HG03108 (cell line): ENCODE results near the gene OARD1.

Source experiments
- ATAC-seq: cut with Tn5 transposase; IDR thresholded peaks from one replicate; pipeline ENCODE4 v1.9.1; 2021; ENCODE audit warnings: moderate library complexity; ENCODE audit not compliant: unreplicated experiment

The OARD1 gene

GRCh38 chr6:41075651-41076626 is 3.8 kb upstream of the OARD1 start:
- no peak for ATAC-seq

DNA sequence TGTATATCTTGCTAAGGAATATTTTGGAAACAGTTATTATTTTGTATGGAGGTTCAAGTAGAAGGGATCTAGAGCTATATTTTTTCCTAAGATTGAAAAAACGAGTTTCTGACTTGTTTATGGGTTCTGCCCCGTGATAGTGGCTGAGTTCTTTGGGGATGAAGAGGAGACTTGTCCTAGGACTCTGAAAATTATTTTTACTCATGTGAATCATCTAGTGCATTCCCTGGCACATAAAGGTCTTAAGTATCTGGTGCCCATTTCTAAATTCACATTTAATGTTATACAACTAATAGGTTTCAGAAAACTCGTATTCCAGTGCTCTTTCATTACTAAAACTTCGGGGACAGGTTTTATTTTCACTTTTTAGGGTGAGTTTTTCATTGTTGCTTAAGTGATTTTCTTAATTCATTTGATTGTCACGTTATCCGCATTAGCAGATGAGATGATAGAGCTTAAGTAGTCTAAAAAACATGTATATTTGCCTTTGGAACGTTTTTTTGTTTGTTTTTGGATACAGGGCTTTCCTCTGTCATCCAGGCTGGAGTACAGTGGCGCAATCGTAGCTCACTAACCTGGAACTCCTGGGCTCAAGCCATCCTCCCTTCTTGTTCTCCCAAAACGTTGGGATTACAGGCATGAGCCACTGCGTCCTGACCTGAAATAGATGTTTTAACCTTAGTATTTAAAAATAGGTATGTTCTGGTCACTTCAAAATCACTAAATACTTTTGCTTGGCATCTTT is 2.7 kb upstream of the OARD1 start:
- ATAC-seq = no peak

DNA sequence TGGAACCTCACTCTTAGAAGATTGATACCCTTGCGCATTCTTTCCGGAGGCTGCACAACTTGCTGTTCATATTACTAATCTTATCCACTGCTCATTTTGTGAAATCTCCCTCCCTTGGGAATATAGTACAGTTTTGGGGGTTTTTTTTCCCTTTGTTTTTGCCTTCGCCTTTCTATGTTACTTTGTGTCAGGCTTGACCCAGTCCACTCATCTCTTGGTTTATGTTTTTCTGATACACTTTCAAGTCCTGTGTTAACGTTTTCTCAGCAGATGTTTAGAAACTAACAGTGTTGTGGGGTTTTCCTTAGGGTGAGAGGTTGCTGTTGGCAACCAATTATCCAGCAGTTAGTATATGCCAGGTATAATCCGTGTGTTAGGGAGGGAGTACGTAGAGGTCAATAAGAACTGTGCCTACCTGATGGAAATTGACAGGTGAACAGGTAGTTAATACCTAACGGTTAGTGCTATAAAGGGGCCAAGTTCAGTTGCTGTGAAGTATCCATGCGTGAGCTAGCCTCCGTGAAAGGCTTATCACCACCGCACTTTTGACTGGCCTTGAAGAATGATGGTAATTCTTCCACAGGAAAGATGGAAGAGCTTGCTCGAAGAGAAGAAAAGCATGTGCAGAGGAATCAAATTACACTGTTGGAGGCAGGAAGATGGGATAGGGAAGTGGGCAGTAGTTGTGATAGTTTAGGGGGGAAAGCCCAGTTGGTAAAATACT is 2.0 kb upstream of the OARD1 start:
- ATAC-seq = no peak

GRCh38 chr6:41073203-41073967 is 1.2 kb upstream of the OARD1 start:
- peak; percentile 24 for ATAC-seq

DNA sequence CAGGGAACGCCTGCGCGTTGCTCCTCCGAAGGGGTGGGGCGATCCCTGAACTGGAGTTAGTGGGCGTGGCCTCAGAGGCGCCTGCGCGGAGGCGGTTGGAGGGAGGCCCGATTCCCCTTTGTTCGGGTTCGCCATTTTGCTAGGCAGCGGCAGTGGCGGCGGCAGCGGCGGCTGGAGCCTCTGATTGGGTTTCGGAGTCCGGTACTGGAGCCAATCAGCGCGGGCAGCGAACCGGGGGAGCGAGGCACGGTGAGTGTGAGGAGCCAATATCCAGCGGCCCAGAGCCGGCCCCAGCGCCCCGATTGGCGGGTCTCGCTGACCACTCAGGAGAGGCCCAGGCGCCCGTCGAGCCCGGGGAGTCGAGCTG is 663 bp upstream of the OARD1 start, which contains the start of gene NFYA:
Gene NFYA (plus strand): TSS at position 139 of the 367 bp plus-strand sequence. CDS start 6,116 bp downstream, outside the sequence.
- ATAC-seq = peak; percentile 62

- ATAC-seq = no peak
These were observed 644 bp downstream of the OARD1 start for GRCh38 chr6:41071501-41071922.

GRCh38 chr6:41066867-41067304 is 5.3 kb downstream of the OARD1 start:
- ATAC-seq = no peak

- no peak for ATAC-seq
These were observed 6.6 kb downstream of the OARD1 start for GRCh38 chr6:41065550-41066026.

DNA sequence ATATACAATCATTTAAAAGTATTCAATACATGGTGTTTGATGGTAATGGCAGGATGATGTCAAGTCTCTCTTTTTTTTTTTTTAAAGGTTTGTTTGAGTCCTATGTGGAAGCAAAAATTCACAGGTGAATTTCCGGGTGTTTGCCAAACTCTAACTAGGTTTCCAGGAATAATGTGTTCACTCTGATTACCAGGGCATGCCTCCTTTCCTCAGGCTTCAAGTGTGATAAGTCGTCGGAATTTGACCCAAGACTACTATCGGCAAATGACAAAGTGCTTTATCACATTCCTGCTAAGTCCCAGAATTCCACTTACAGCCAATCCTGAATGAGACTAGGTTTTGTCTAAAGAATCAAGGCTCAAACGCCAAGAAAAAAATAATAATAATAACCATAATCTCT is 7.3 kb downstream of the OARD1 start:
- no peak for ATAC-seq

DNA sequence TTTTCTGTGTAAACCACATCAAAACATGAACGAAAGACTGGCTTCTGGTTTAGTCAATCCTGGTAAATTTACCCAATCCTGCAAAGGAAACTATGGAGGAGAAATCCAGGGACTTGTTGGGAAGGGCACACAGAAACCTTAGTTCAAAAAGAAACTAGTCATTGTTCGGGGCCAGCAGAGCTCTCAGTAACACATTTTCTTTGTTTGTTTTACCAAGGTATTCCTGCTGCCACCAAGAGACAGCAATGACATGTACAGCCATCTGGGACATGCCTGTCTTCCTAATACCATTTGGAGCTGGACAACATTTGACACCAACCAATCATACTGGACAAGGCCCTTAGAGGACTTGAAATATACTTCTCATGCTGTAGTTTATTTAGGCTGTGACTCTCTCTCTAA is 8.3 kb downstream of the OARD1 start:
- ATAC-seq = no peak

DNA sequence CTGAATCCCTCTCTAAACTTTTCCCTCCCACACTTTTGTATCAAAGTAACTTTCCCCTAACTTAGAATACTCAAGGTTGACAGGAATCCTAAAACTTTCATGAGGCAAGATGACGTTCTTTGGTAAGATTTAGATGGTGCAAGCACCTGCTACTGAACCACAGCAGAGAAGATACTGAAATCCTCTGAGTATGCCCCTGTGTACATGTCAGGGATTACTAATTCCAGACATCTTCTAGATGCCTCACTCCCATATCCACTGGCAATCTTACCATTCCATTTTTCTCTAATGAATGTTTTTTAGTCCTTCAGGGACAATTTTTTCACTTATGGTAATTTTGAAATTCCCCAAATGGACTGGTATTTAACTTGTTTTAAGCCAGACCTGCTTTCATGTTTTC is 10.1 kb downstream of the OARD1 start:
- ATAC-seq = no peak

DNA sequence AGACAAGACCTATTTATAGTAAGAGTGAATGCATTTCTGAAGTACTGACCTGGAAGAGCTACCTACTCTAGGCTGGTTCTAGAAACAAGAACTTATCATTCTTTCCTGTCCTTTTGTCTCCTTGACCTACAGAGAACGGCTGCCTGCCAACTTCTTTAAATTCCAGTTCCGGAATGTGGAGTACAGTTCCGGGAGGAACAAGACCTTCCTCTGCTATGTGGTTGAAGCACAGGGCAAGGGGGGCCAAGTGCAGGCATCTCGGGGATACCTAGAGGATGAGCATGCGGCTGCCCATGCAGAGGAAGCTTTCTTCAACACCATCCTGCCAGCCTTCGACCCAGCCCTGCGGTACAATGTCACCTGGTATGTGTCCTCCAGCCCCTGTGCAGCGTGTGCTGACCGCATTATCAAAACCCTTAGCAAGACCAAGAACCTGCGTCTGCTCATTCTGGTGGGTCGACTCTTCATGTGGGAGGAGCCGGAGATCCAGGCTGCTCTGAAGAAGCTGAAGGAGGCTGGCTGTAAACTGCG is 10.9 kb downstream of the OARD1 start:
- ATAC-seq = no peak

DNA sequence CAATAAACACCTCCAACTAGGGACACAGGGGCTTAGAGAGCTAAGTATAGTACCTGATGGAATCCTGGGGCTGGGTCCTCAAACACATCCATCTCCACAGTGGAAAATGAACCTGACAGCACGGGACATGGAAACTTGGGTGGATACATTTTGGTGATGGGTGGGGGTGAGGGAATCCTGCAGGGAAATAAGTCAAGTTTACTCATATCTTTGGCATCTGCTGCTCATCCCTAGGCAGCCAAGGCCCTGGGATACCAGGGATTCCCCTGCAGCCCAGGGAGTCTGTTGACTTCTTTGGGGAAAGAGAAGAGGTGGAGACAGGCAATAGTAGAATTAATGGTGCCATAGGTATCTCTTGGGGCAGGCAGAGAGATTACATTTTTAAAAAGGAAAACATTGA is 12.6 kb downstream of the OARD1 start:
- ATAC-seq = no peak

- ATAC-seq = no peak
These were observed 13.4 kb downstream of the OARD1 start for GRCh38 chr6:41058783-41059181.

DNA sequence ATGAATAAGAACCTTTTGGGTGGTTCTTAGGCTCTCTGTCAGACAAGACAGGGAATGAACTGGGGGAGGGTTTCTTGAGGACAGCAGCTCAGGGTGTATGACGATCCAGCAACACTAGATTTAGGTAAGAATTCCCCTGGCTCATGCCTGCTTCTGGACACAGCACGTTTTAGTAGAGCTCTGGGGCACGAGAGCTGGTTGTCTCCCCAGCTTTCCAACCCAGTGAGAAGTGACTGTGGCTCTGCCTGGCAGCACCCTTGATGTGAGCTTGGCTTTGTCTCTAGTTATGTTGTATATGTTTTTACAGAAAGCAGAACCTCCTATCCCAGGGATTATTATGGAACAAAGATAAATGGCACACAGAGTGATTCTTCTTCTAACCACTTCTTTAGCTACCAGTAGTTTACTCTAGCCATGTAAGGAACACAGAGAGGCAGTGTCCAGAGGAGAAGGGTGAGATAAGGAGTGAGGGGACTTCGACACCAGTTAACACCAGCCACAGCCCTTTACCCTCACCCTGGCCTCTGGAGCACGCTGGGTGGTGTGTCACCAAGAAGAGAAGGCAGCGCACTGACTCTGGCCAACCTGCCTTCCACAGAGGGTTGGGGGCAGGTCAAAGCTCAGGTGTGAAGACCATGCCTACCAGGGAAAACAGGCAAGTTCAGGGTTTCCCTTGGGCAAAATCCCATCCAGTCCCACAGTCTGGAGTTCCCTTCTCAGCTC is 15.2 kb downstream of the OARD1 start:
- ATAC-seq = no peak

DNA sequence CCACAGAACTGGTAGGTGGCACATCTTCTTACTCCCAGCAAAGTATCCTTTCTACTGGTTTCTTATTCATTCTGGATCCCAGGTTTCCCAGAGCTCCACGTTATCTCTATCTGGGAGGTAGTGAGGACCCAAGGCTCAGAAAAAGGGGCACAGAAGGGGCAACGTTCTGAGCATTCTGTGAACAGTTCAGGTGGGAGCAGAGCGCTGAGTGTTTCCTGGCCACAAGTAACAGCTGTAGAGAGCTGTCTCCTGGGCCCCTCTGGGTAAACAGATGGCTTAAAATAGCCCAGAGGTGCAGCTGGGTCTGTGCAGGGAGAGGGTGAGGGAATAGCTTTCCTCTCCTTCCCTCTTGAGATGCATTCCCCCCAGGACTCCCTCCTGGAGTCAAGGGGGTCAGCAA is 17.0 kb downstream of the OARD1 start:
- no peak for ATAC-seq

- no peak for ATAC-seq
These were observed 17.6 kb downstream of the OARD1 start for GRCh38 chr6:41054511-41054910.

DNA sequence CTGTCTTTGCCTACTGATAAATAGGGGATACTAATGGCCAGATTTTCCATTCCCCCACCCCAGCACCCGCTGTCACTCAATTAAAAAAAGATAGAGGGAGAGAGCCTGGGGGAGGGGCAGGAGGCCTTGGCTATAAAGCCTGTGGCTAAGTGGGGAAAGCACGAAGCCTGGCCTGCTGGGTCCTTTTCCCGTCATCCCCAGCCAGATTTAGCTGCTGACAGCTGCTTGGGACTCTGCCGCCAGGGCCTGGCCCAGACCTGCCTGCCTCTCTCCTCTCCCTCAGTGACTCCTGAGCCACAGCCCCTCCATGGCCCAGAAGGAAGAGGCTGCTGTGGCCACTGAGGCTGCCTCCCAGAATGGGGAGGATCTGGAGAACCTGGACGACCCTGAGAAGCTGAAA is 19.1 kb downstream of the OARD1 start, which contains the start of gene APOBEC2:
Gene APOBEC2 (plus strand): TSS at position 162 of the 400 bp plus-strand sequence. CDS start 146 bp downstream, at position 308.
- ATAC-seq = no peak

- ATAC-seq = no peak
These were observed 20.3 kb downstream of the OARD1 start for GRCh38 chr6:41051873-41052272.
